HG02840 (cell line): Measurements from ENCODE around the gene AGPS.
"Not testable (repeated sequence)": the region's sequence is repeated elsewhere in the genome, so short reads cannot be mapped to it uniquely, and the experiment has no call there.

Experiments
- ATAC-seq: cut with Tn5 transposase; IDR thresholded peaks from one replicate; pipeline ENCODE4 v1.9.1; 2021; ENCODE audit warnings: mild to moderate bottlenecking, moderate library complexity, moderate number of reproducible peaks; ENCODE audit not compliant: unreplicated experiment, low FRiP score

Gene AGPS

GRCh38 chr2:177410629-177411028 is 18.1 kb downstream of the AGPS start:
- not testable (repeated sequence) for ATAC-seq

- ATAC-seq = no peak
These were observed 21.1 kb downstream of the AGPS start for GRCh38 chr2:177413703-177414102.

- no peak for ATAC-seq
These were observed 26.7 kb downstream of the AGPS start for GRCh38 chr2:177419274-177419673.

GRCh38 chr2:177422271-177422670 is 29.7 kb downstream of the AGPS start:
- ATAC-seq = no peak

- ATAC-seq = not testable (repeated sequence)
These were observed 31.5 kb downstream of the AGPS start for GRCh38 chr2:177424120-177424519.

GRCh38 chr2:177424620-177425019 is 32.0 kb downstream of the AGPS start:
- ATAC-seq = not testable (repeated sequence)

GRCh38 chr2:177427316-177427715 is 34.7 kb downstream of the AGPS start:
- no peak for ATAC-seq

GRCh38 chr2:177427936-177428335 is 35.4 kb downstream of the AGPS start:
- not testable (repeated sequence) for ATAC-seq

- ATAC-seq = no peak
These were observed 37.2 kb downstream of the AGPS start for GRCh38 chr2:177429688-177430325.

GRCh38 chr2:177430411-177430810 is 37.8 kb downstream of the AGPS start:
- ATAC-seq = no peak

GRCh38 chr2:177431111-177431725 is 38.6 kb downstream of the AGPS start:
- not testable (repeated sequence) for ATAC-seq

GRCh38 chr2:177432703-177433102 is 40.1 kb downstream of the AGPS start:
- ATAC-seq = no peak

GRCh38 chr2:177433402-177433801 is 40.8 kb downstream of the AGPS start:
- ATAC-seq = no peak

GRCh38 chr2:177434475-177434874 is 41.9 kb downstream of the AGPS start:
- no peak for ATAC-seq

- ATAC-seq = no peak
These were observed 52.6 kb downstream of the AGPS start for GRCh38 chr2:177445200-177445599.

GRCh38 chr2:177448031-177448430 is 55.5 kb downstream of the AGPS start:
- no peak for ATAC-seq

- no peak for ATAC-seq
These were observed 56.6 kb downstream of the AGPS start for GRCh38 chr2:177449159-177449558.

- no peak for ATAC-seq
These were observed 62.6 kb downstream of the AGPS start for GRCh38 chr2:177455187-177455586.

- ATAC-seq = not testable (repeated sequence)
These were observed 67.2 kb downstream of the AGPS start for GRCh38 chr2:177459756-177460155.

GRCh38 chr2:177460973-177461585 is 68.5 kb downstream of the AGPS start:
- ATAC-seq = no peak

GRCh38 chr2:177464549-177464948 is 72.0 kb downstream of the AGPS start:
- no peak for ATAC-seq
